Activated CD8-positive, alpha-beta T cell treated with anti-CD3 and anti-CD28 coated beads for 36 hours (primary cell): Measurements from ENCODE around the gene SIVA1. TPM values are rescaled to one million over a fixed set of nuclear protein-coding genes. Genes with fewer than 3 reads are reported as not detected.

Experiments used
- ATAC-seq: fragments of 200-7000 bp; cut with Tn5 transposase; one replicate; pipeline ENCODE4 v1.10.0; 2021; ENCODE audit warnings: mild to moderate bottlenecking, moderate library complexity
- CTCF ChIA-PET: fragments of 350-600 bp; sonication (Branson Sonifier 250); formaldehyde crosslinking; loops from one replicate; lab custom pipeline; 2021; ENCODE audit warnings: antibody characterized with exemption; lab: Charles Lee
- POLR2A ChIA-PET: fragments of 350-600 bp; sonication (Branson Sonifier 250); formaldehyde crosslinking; loops from one replicate; lab custom pipeline; 2021; ENCODE audit warnings: antibody characterized with exemption; lab: Charles Lee
- DNase-seq: peaks from one replicate; pipeline ENCODE4 v3.0.0-alpha.2; 2020
- H3K27ac Mint-ChIP-seq: one replicate; pipeline ENCODE4 v1.8.0; 2021; ENCODE audit warnings: mild to moderate bottlenecking, mixed read lengths
- H3K27me3 Mint-ChIP-seq: one replicate; pipeline ENCODE4 v1.8.0; 2021; ENCODE audit warnings: mixed read lengths
- H3K36me3 Mint-ChIP-seq: one replicate; pipeline ENCODE4 v1.8.0; 2021; ENCODE audit warnings: low read depth, mixed read lengths
- H3K4me1 Mint-ChIP-seq: one replicate; pipeline ENCODE4 v1.8.0; 2021; ENCODE audit warnings: low read depth, mixed read lengths
- H3K4me3 Mint-ChIP-seq: one replicate; pipeline ENCODE4 v1.8.0; 2021; ENCODE audit warnings: mild to moderate bottlenecking, moderate library complexity, mixed read lengths
- H3K9me3 Mint-ChIP-seq: one replicate; pipeline ENCODE4 v1.8.0; 2021; ENCODE audit warnings: mixed read lengths
- intact Hi-C: fragments of 100-400 bp; cut with micrococcal nuclease; formaldehyde crosslinking; loops from one replicate; pipeline ENCODE4 v1.10.0; 2022
- total RNA-seq, 2 experiments: library from RNA; stranded (reverse); gene quantifications; one replicate each; pipeline ENCODE4 v1.2.3, GENCODE V29; 2021
- TF ChIP-seq, protein P1 (sequence below): fragments of 200-600 bp; IDR thresholded peaks from one replicate; pipeline ENCODE4 v1.8.0; 2022; ENCODE audit warnings: antibody characterized with exemption, mild to moderate bottlenecking

The SIVA1 gene
- total RNA-seq, 2 experiments from 2014 or later, result 115 to 125 TPM

DNA sequence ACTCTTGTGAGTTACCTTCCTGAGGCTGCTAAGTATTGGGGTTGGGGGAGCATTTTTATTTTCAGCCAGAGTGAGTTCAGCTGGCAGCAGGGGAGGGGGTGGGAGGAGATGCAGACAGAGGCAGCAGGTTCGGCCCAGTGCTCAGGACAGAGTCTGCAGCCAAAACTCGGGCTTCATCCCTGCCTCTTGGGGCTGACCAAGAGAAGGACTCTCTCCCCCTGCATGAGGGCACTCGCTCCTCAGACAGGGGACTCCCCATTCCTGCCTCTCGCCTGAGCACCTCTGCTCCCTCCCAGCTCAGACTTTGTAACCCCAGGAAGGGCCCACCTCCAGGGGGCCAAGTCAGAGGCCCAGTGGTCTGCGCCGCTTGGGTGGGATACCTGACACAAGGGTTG, 43.7 kb downstream of the SIVA1 start:
- Mint-ChIP-seq H3K27me3 (no peaks in the 10 kb centered on the region), H3K4me3 (peak overlapping the region; percentile 61), H3K9me3 (no peaks in the 10 kb centered on the region), H3K4me1 (peaks cover 28% of the 10 kb centered on the region), H3K36me3 (no peaks in the 10 kb centered on the region), H3K27ac (no peak overlapping the region)
- ChIA-PET POLR2A (interaction anchor here (1.2 kb wide), 2 partner anchors 12 to 40 kb away, joined by 3 to 4 read pairs; no protein-coding TSS in a partner anchor), CTCF (interaction anchor here (1.6 kb wide), 1 partner anchor 29 kb away, joined by 5 read pairs; no protein-coding TSS in a partner anchor)
- ATAC-seq (no peak), DNase-seq (no peak)
- intact Hi-C loops, result no loop called here
- TF ChIP-seq, protein P1, sequence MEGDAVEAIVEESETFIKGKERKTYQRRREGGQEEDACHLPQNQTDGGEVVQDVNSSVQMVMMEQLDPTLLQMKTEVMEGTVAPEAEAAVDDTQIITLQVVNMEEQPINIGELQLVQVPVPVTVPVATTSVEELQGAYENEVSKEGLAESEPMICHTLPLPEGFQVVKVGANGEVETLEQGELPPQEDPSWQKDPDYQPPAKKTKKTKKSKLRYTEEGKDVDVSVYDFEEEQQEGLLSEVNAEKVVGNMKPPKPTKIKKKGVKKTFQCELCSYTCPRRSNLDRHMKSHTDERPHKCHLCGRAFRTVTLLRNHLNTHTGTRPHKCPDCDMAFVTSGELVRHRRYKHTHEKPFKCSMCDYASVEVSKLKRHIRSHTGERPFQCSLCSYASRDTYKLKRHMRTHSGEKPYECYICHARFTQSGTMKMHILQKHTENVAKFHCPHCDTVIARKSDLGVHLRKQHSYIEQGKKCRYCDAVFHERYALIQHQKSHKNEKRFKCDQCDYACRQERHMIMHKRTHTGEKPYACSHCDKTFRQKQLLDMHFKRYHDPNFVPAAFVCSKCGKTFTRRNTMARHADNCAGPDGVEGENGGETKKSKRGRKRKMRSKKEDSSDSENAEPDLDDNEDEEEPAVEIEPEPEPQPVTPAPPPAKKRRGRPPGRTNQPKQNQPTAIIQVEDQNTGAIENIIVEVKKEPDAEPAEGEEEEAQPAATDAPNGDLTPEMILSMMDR, result no peak

DNA sequence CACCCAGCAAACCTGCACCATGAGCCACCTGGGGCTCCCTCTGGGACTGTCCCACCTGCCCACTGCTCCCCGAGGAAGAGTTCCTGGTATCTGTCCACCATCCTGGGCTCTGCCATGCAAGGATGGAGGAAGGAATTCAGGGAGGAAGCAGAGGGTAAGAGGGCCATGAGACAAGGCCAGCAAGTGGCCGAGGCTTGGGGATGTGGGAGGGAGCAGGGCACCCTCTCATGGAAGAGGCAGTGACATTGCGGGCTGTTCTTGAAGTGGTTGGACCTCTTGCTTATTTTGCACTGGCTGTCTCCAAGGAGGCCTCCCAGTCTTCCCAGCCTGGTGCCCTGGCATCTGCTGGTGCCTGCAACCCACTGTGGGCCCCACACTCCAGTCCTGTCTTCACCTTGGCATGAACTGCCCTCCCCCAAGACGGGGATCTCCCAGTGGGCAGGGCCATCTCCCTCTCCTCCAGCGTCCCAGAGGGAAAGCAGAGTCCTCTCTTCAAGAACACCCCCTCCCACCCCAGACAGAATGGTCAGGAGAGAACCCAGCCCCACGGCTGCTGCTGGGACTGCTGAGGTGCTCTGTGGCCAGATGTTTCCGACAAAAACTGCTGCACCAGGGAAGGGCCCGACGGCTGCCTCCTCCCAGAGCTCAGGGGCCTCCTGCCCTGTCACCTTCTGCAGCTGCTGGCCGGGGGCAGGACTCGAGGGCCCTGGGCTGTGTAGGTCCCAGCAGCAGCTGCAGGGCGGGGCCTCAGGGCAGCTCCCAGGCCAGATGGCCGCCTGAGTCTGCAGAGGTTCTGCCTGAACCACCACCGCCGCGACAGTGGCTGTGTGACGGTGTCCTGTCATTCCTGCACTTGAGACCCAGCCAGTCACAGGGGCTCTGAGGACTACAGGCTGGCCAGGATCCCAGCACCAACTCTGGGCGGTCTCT, 44.4 kb downstream of the SIVA1 start:
- Mint-ChIP-seq H3K27me3 (no peaks in the 10 kb centered on the region), H3K36me3 (no peaks in the 10 kb centered on the region), H3K4me3 (no peak overlapping the region), H3K9me3 (no peaks in the 10 kb centered on the region), H3K4me1 (peaks cover 33% of the 10 kb centered on the region), H3K27ac (no peak overlapping the region)
- TF ChIP-seq, protein P1, result no peak
- no peak for ATAC-seq
- intact Hi-C loops, result no loop called here
- peak; percentile 21 for DNase-seq
- CTCF ChIA-PET, result interaction anchor here (1.6 kb wide), 1 partner anchor 28 kb away, joined by 5 read pairs; no protein-coding TSS in a partner anchor
- POLR2A ChIA-PET, result no interaction called here

DNA sequence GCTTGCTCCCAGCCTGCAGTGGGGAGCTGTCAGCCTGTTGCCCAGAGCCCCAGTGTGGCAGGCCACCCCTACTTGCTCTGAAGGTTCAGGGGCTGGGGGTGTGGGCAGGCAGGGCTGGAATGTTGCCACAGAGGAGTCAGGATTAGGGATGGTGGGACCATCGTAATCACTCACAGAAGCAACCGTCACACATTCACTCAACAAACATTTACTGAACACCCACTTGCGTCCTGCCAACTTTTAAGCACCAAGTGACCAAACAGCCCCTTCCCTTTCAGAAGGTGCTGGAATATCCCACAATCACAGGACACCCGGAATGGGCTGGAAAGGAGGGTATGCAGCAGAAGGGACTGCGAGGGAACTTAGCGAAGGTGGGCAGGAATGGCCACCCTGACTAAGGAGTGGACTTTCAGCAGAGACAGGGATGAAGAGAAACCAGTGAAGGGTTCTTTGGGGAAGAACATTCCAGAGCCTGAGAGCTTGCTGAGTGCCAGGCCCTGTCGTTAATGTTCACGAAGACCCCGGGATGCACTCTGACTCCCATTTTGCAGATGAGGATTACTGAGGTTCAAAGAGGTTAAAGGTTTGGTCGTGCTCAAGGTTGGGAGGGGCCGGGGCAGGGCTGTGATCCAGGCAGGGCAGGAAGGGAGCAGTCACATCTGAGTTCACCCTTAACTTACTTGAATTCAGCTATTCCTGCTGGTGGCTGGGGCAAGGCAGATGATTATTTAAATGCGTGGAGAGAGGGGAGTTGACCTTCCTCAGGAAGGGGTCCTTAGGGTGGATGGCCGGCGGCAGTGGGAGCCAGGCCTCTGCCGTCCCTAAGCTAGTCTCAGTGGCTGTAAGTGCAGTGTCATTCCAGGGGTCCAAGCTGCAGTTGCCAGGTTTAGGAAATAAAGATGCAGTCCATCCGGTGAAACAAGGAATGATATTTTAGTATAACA, 45.6 kb downstream of the SIVA1 start:
- intact Hi-C loops, result no loop called here
- DNase-seq, result no peak
- H3K9me3 Mint-ChIP-seq, result no peaks in the 10 kb centered on the region
- no peak overlapping the region for H3K27ac Mint-ChIP-seq
- CTCF ChIA-PET, result no interaction called here
- H3K4me3 Mint-ChIP-seq, result no peak overlapping the region
- POLR2A ChIA-PET, result interaction anchor here (1.1 kb wide), 1 partner anchor 18 kb away, joined by 3 read pairs; no protein-coding TSS in a partner anchor
- TF ChIP-seq, protein P1, result no peak
- ATAC-seq, result no peak
- H3K27me3 Mint-ChIP-seq, result no peaks in the 10 kb centered on the region
- no peaks in the 10 kb centered on the region for H3K36me3 Mint-ChIP-seq
- peaks cover 24% of the 10 kb centered on the region for H3K4me1 Mint-ChIP-seq

DNA sequence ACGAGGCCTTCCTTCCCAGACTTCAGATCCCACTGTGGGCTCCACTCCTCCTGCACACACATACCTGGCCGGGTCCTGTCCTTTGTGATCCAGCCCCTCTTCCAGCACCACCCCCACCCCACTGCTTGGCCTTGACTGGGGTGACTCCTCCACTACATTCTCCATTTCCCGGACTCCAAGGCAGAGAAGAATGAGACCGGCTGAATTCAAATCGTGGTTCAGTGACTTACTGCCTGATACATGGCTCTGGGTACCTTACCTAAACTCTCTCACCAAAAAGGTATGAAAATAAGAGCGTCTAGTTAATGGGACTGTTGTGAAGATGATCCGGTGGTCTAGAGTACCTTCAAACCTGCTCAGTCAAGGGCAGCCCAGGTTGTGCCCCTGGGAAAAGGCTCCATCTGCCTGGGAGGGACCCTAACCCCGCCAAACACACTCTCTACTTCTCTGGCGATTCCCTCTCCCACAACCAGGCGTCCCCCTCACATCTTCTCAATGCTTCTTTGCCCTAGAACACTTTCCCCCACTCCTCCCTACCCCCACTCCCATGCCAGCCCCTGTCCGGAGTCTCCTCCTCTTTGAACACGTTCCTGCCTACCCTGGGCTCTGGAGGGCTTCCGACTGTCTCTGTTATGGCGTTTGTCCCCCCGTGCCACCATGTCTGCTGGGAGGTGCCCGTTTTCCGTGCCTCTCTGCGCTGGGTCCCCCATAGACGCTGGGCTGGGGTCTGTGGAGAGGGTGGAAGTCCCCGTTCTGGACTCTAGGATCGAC, 46.5 kb downstream of the SIVA1 start:
- H3K4me1 Mint-ChIP-seq, result peaks cover 18% of the 10 kb centered on the region
- POLR2A ChIA-PET, result interaction anchor here (1.1 kb wide), 1 partner anchor 18 kb away, joined by 3 read pairs; no protein-coding TSS in a partner anchor
- no peaks in the 10 kb centered on the region for H3K36me3 Mint-ChIP-seq
- peak overlapping the region; percentile 47 for H3K4me3 Mint-ChIP-seq
- ATAC-seq (no peak), DNase-seq (peak; percentile 32)
- intact Hi-C loops, result no loop called here
- no peaks in the 10 kb centered on the region for H3K9me3 Mint-ChIP-seq
- peak overlapping the region; percentile 43 for H3K27ac Mint-ChIP-seq
- TF ChIP-seq, protein P1, result no peak
- CTCF ChIA-PET, result interaction anchor here (2.6 kb wide), 1 partner anchor 26 kb away, joined by 8 read pairs; no protein-coding TSS in a partner anchor
- H3K27me3 Mint-ChIP-seq, result no peaks in the 10 kb centered on the region
